ENCODE data around the gene ACOT12.
"Not testable (repeated sequence)": the region's sequence is repeated elsewhere in the genome, so short reads cannot be mapped to it uniquely, and the experiment has no call there.

Gene ACOT12

GRCh38 chr5:81398741-81399140 lies 4.8 kb upstream of the ACOT12 start:
- DNase-seq, result no peak

GRCh38 chr5:81397176-81397575 lies 3.2 kb upstream of the ACOT12 start:
- no peak for DNase-seq

GRCh38 chr5:81395262-81395661 lies 1.3 kb upstream of the ACOT12 start:
- no peak for DNase-seq

GRCh38 chr5:81393430-81393782 lies 528 bp downstream of the ACOT12 start:
- DNase-seq, result no peak

- DNase-seq, result no peak
Measured at GRCh38 chr5:81389025-81389424, 4.9 kb downstream of the ACOT12 start.

- DNase-seq, result no peak
Measured at GRCh38 chr5:81388169-81388568, 5.8 kb downstream of the ACOT12 start.

GRCh38 chr5:81383867-81384266 lies 10.1 kb downstream of the ACOT12 start:
- no peak for DNase-seq

GRCh38 chr5:81371354-81371876 lies 22.5 kb downstream of the ACOT12 start:
- DNase-seq, result no peak

- DNase-seq, result no peak
Measured at GRCh38 chr5:81370912-81371311, 23.0 kb downstream of the ACOT12 start.

GRCh38 chr5:81365541-81365940 lies 28.4 kb downstream of the ACOT12 start:
- no peak for DNase-seq

- DNase-seq, result no peak
Measured at GRCh38 chr5:81363093-81363871, 30.7 kb downstream of the ACOT12 start.

GRCh38 chr5:81361600-81361999 lies 32.3 kb downstream of the ACOT12 start:
- no peak for DNase-seq

GRCh38 chr5:81360640-81361039 lies 33.3 kb downstream of the ACOT12 start:
- DNase-seq, result no peak

GRCh38 chr5:81359881-81360280 lies 34.1 kb downstream of the ACOT12 start:
- no peak for DNase-seq

GRCh38 chr5:81359108-81359507 lies 34.8 kb downstream of the ACOT12 start:
- no peak for DNase-seq

- no peak for DNase-seq
Measured at GRCh38 chr5:81355291-81356251, 38.4 kb downstream of the ACOT12 start.

- peak in 1 of 2 experiments; percentile 1 for DNase-seq
Measured at GRCh38 chr5:81354093-81354492, 39.8 kb downstream of the ACOT12 start.

- DNase-seq, result no peak
Measured at GRCh38 chr5:81353189-81353588, 40.7 kb downstream of the ACOT12 start.

GRCh38 chr5:81350507-81350906 lies 43.4 kb downstream of the ACOT12 start:
- no peak for DNase-seq

GRCh38 chr5:81349161-81349560 lies 44.8 kb downstream of the ACOT12 start:
- no peak for DNase-seq

- DNase-seq, result no peak
Measured at GRCh38 chr5:81345411-81346003, 48.4 kb downstream of the ACOT12 start.

GRCh38 chr5:81344736-81345135 lies 49.2 kb downstream of the ACOT12 start:
- no peak for DNase-seq

- DNase-seq, result not testable (repeated sequence)
Measured at GRCh38 chr5:81338213-81338612, 55.7 kb downstream of the ACOT12 start.

Measured in NCI-H526 (cell line).